ENCODE measurements around the gene ZNF33B.

ZNF33B gene

DNA sequence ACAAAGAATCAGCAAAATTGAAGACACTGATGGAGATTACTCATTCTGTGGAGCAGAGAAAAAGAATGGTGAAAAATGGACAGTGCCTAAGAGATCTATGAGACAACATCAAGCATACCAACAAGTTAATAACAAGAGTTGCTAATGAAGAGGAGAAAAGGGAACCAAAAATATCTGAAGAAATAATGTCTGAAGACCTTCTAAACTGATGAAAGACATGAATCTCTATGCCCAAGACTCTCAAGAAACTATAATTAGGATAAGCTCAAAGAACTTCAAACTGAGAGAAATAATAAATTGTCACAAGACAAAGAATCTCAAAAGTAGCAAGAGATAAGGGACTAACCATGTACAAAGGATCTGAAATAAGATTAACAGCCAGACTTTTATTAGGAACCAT, 93.4 kb downstream of the ZNF33B start:
- Histone ChIP-seq H3K27me3 (ENCODE audit: insufficient read depth, poor library complexity, severe bottlenecking) (no peaks in the 10 kb centered on the region), H3K4me3 (replicated peaks; ENCODE audit: insufficient read depth, low read length) (no peak overlapping the region), H3K27ac (replicated peaks) (no peak overlapping the region)
- DNase-seq (ENCODE audit: low read depth in 1 of 2, low spot score in 1 of 2), result no peak
- TF ChIP-seq, protein P1, sequence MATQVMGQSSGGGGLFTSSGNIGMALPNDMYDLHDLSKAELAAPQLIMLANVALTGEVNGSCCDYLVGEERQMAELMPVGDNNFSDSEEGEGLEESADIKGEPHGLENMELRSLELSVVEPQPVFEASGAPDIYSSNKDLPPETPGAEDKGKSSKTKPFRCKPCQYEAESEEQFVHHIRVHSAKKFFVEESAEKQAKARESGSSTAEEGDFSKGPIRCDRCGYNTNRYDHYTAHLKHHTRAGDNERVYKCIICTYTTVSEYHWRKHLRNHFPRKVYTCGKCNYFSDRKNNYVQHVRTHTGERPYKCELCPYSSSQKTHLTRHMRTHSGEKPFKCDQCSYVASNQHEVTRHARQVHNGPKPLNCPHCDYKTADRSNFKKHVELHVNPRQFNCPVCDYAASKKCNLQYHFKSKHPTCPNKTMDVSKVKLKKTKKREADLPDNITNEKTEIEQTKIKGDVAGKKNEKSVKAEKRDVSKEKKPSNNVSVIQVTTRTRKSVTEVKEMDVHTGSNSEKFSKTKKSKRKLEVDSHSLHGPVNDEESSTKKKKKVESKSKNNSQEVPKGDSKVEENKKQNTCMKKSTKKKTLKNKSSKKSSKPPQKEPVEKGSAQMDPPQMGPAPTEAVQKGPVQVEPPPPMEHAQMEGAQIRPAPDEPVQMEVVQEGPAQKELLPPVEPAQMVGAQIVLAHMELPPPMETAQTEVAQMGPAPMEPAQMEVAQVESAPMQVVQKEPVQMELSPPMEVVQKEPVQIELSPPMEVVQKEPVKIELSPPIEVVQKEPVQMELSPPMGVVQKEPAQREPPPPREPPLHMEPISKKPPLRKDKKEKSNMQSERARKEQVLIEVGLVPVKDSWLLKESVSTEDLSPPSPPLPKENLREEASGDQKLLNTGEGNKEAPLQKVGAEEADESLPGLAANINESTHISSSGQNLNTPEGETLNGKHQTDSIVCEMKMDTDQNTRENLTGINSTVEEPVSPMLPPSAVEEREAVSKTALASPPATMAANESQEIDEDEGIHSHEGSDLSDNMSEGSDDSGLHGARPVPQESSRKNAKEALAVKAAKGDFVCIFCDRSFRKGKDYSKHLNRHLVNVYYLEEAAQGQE (IDR thresholded peaks at IDR 0.05; ENCODE audit: insufficient replicate concordance, low read depth), result no peak
- TF ChIP-seq GABPA (IDR thresholded peaks at IDR 0.05; ENCODE audit: low read depth) (no peak), SPI1 (IDR thresholded peaks at IDR 0.05; ENCODE audit: borderline replicate concordance, low read depth) (no peak), POLR2AphosphoS5 (IDR thresholded peaks at IDR 0.05; ENCODE audit: low read depth) (no peak)
- TF ChIP-seq, protein P2, sequence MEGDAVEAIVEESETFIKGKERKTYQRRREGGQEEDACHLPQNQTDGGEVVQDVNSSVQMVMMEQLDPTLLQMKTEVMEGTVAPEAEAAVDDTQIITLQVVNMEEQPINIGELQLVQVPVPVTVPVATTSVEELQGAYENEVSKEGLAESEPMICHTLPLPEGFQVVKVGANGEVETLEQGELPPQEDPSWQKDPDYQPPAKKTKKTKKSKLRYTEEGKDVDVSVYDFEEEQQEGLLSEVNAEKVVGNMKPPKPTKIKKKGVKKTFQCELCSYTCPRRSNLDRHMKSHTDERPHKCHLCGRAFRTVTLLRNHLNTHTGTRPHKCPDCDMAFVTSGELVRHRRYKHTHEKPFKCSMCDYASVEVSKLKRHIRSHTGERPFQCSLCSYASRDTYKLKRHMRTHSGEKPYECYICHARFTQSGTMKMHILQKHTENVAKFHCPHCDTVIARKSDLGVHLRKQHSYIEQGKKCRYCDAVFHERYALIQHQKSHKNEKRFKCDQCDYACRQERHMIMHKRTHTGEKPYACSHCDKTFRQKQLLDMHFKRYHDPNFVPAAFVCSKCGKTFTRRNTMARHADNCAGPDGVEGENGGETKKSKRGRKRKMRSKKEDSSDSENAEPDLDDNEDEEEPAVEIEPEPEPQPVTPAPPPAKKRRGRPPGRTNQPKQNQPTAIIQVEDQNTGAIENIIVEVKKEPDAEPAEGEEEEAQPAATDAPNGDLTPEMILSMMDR (IDR thresholded peaks at IDR 0.05; ENCODE audit: insufficient read depth, low read length), result no peak

DNA sequence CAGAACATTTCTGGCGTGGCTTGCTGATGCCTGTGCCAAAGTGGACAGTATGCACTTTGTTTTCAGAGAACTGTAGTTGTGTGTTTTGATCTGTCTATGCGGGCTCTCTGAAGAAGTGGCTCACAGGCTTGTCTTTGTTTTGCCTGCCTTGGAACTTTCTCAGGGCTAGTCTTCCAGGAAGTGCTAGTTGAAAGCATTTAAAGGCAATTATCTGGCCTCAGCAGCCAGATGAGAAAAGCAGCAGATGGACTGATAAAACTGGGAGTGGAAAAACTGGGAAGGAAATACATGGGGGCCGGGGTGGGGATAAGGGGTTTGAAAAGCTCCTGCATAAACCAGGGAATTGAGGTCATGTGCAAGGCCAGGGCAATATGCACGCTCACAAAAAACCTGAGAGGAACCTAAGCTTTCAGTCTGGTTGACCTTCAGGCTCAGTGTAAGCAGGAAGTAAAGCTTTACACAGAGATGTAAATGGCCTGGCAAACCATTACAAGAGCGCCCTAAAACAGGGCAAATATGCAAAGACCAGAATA, 94.5 kb downstream of the ZNF33B start:
- TF ChIP-seq, protein P2 (IDR thresholded peaks at IDR 0.05; ENCODE audit: insufficient read depth, low read length), result no peak
- TF ChIP-seq, protein P1 (IDR thresholded peaks at IDR 0.05; ENCODE audit: insufficient replicate concordance, low read depth), result no peak
- no peak for TF ChIP-seq POLR2AphosphoS5 (IDR thresholded peaks at IDR 0.05; ENCODE audit: low read depth)
- no peak for TF ChIP-seq SPI1 (IDR thresholded peaks at IDR 0.05; ENCODE audit: borderline replicate concordance, low read depth)
- TF ChIP-seq GABPA (IDR thresholded peaks at IDR 0.05; ENCODE audit: low read depth), result no peak
- Histone ChIP-seq H3K27ac (replicated peaks) (no peak overlapping the region), H3K4me3 (replicated peaks; ENCODE audit: insufficient read depth, low read length) (no peak overlapping the region), H3K27me3 (ENCODE audit: insufficient read depth, poor library complexity, severe bottlenecking) (no peaks in the 10 kb centered on the region)
- no peak for DNase-seq (ENCODE audit: low read depth in 1 of 2, low spot score in 1 of 2)
